Large intestine (tissue), 12 donors: Measurements from ENCODE around the gene C1GALT1C1L. TPM values are rescaled to one million over a fixed set of nuclear protein-coding genes. Genes with fewer than 3 reads are reported as not detected.

Experiments used
- DNase-seq, 2 donors: peaks; one replicate each; pipeline versions ENCODE4 v3.0.0 to v3.0.0-alpha.2; 2013
- H3K27ac ChIP-seq: one replicate; pipeline ENCODE4 v1.5.1; 2013; ENCODE audit warnings: low read length
- H3K27me3 ChIP-seq: 2 replicates; pipeline ENCODE4 v1.6.1; 2013; ENCODE audit warnings: low read length; ENCODE audit not compliant: control insufficient read depth, insufficient read depth
- H3K36me3 ChIP-seq: 2 replicates; pipeline ENCODE4 v1.6.1; 2013; ENCODE audit warnings: low read length; ENCODE audit not compliant: control insufficient read depth, insufficient read depth
- H3K4me1 ChIP-seq: one replicate; pipeline ENCODE4 v1.6.1; 2013; ENCODE audit warnings: low read length; ENCODE audit not compliant: control insufficient read depth, insufficient read depth
- H3K4me3 ChIP-seq: one replicate; pipeline ENCODE4 v1.5.1; 2013; ENCODE audit warnings: low read length
- H3K9me3 ChIP-seq: one replicate; pipeline ENCODE4 v1.6.1; 2013; ENCODE audit warnings: mild to moderate bottlenecking, low read depth, low read length, moderate library complexity; ENCODE audit not compliant: control insufficient read depth
- WGBS: methylation state at CpG from one replicate; pipeline ENCODE4 v1.1.5; 2013; ENCODE audit warnings: low lambda C conversion rate; ENCODE audit not compliant: insufficient coverage; 5-methylcytosine and 5-hydroxymethylcytosine counted together
- long read RNA-seq, 11 donors: transcript quantifications; one replicate each; lab custom pipeline, GENCODE V29; 2026
- polyA plus RNA-seq: library from polyadenylated mRNA; unstranded; fragments of 120-200 nt; gene quantifications from one replicate; pipeline ENCODE4 v1.2.1, GENCODE V29; 2013

The C1GALT1C1L gene
- 1.1 TPM for polyA plus RNA-seq
- long read RNA-seq, donor 1, partial matches to known transcripts: 0 of 2 reads
- long read RNA-seq, donor 1, other reads (novel, unspliced or antisense): 0 of 2 reads
- long read RNA-seq, donor 2, partial matches to known transcripts: 0 of 1 reads
- long read RNA-seq, donor 2, other reads (novel, unspliced or antisense): 0 of 1 reads
- long read RNA-seq, donor 3: 0 reads
- long read RNA-seq, donor 4: 0 reads
- long read RNA-seq, donor 5, partial matches to known transcripts: 0 of 1 reads
- long read RNA-seq, donor 5, other reads (novel, unspliced or antisense): 0 of 1 reads
- long read RNA-seq, donor 6, partial matches to known transcripts: 0 of 3 reads
- long read RNA-seq, donor 6, other reads (novel, unspliced or antisense): 0 of 3 reads
- long read RNA-seq, donor 7, partial matches to known transcripts: 0 of 1 reads
- long read RNA-seq, donor 7, other reads (novel, unspliced or antisense): 0 of 1 reads
- long read RNA-seq, donor 8, partial matches to known transcripts: 0 of 1 reads
- long read RNA-seq, donor 8, other reads (novel, unspliced or antisense): 0 of 1 reads
- long read RNA-seq, donor 9, partial matches to known transcripts: 0 of 3 reads
- long read RNA-seq, donor 9, other reads (novel, unspliced or antisense): 0 of 3 reads
- long read RNA-seq, donor 10: 0 reads
- long read RNA-seq, donor 11: 0 reads

GRCh38 chr2:43676322-43677050 is at the start of gene C1GALT1C1L:
TSS of gene C1GALT1C1L (minus strand) at chr2:43676429. CDS start at chr2:43676322, 107 bp downstream.
- peaks cover 3% of the 10 kb centered on the region for H3K4me1 ChIP-seq
- no peaks in the 10 kb centered on the region for H3K9me3 ChIP-seq
- 38% methylated on average over 3 of the region's 27 CpGs for WGBS
- DNase-seq: peak; percentile 12 to 64
- H3K36me3 ChIP-seq: no peaks in the 10 kb centered on the region
- peak within 1 kb of the TSS; percentile 51 for H3K4me3 ChIP-seq
- no peaks in the 10 kb centered on the region for H3K27me3 ChIP-seq
- H3K27ac ChIP-seq: no peak within 1 kb of the TSS

GRCh38 chr2:43725711-43726246 is 49.5 kb upstream of the C1GALT1C1L start:
- no peaks in the 10 kb centered on the region for H3K36me3 ChIP-seq

GRCh38 chr2:43724728-43725526 is 48.7 kb upstream of the C1GALT1C1L start:
- Histone ChIP-seq H3K4me1 (no peaks in the 10 kb centered on the region), H3K27me3 (no peaks in the 10 kb centered on the region), H3K36me3 (no peaks in the 10 kb centered on the region), H3K27ac (peak overlapping the region; percentile 28), H3K9me3 (no peaks in the 10 kb centered on the region), H3K4me3 (no peak overlapping the region)
- DNase-seq: peak in 1 of 2 donors; percentile 56
- WGBS: no CpG with 5 or more reads among the region's 4 CpGs

More at GRCh38 chr2:43725711-43726246, 49.5 kb upstream of the C1GALT1C1L start:
- WGBS: 88% methylated on average over 1 of the region's 3 CpGs
- Histone ChIP-seq H3K4me3 (no peak overlapping the region), H3K27ac (no peak overlapping the region), H3K4me1 (no peaks in the 10 kb centered on the region), H3K27me3 (no peaks in the 10 kb centered on the region), H3K9me3 (no peaks in the 10 kb centered on the region)
- DNase-seq: no peak

- no peak for DNase-seq
- no peaks in the 10 kb centered on the region for H3K4me1 ChIP-seq
- H3K4me3 ChIP-seq: no peak overlapping the region
- WGBS: 93% methylated on average over 2 of the region's 5 CpGs
- no peak overlapping the region for H3K27ac ChIP-seq
- no peaks in the 10 kb centered on the region for H3K9me3 ChIP-seq
- no peaks in the 10 kb centered on the region for H3K27me3 ChIP-seq
- no peaks in the 10 kb centered on the region for H3K36me3 ChIP-seq
These were observed 42.4 kb upstream of the C1GALT1C1L start for GRCh38 chr2:43718530-43719124.

- Histone ChIP-seq H3K9me3 (no peaks in the 10 kb centered on the region), H3K27me3 (no peaks in the 10 kb centered on the region), H3K4me1 (no peaks in the 10 kb centered on the region), H3K4me3 (no peak overlapping the region), H3K36me3 (no peaks in the 10 kb centered on the region), H3K27ac (no peak overlapping the region)
- DNase-seq: no peak
These were observed 41.1 kb upstream of the C1GALT1C1L start for GRCh38 chr2:43717322-43717721.

GRCh38 chr2:43715300-43716098 is 39.3 kb upstream of the C1GALT1C1L start:
- no peaks in the 10 kb centered on the region for H3K4me1 ChIP-seq
- no peaks in the 10 kb centered on the region for H3K27me3 ChIP-seq
- DNase-seq: no peak
- no peak overlapping the region for H3K4me3 ChIP-seq
- H3K9me3 ChIP-seq: no peaks in the 10 kb centered on the region
- no peak overlapping the region for H3K27ac ChIP-seq
- 83% methylated on average over 3 of the region's 4 CpGs for WGBS
- H3K36me3 ChIP-seq: no peaks in the 10 kb centered on the region

- Histone ChIP-seq H3K27me3 (no peaks in the 10 kb centered on the region), H3K9me3 (no peaks in the 10 kb centered on the region), H3K27ac (no peak overlapping the region), H3K36me3 (no peaks in the 10 kb centered on the region), H3K4me3 (no peak overlapping the region), H3K4me1 (no peaks in the 10 kb centered on the region)
- 83% methylated on average over 1 of the region's 2 CpGs for WGBS
- no peak for DNase-seq
These were observed 37.9 kb upstream of the C1GALT1C1L start for GRCh38 chr2:43714164-43714563.

GRCh38 chr2:43710866-43711265 is 34.6 kb upstream of the C1GALT1C1L start:
- no peaks in the 10 kb centered on the region for H3K4me1 ChIP-seq
- no peak for DNase-seq
- no peak overlapping the region for H3K27ac ChIP-seq
- H3K36me3 ChIP-seq: no peaks in the 10 kb centered on the region
- no peaks in the 10 kb centered on the region for H3K9me3 ChIP-seq
- no peaks in the 10 kb centered on the region for H3K27me3 ChIP-seq
- H3K4me3 ChIP-seq: no peak overlapping the region

- Histone ChIP-seq H3K36me3 (no peaks in the 10 kb centered on the region), H3K4me1 (no peaks in the 10 kb centered on the region), H3K27ac (no peak overlapping the region), H3K27me3 (no peaks in the 10 kb centered on the region), H3K9me3 (no peaks in the 10 kb centered on the region), H3K4me3 (no peak overlapping the region)
- DNase-seq: no peak
These were observed 32.7 kb upstream of the C1GALT1C1L start for GRCh38 chr2:43708891-43709290.
